GM18498 (cell line): Measurements from ENCODE around the gene ZNF22.

Source experiments
- ATAC-seq: cut with Tn5 transposase; IDR thresholded peaks from one replicate; pipeline ENCODE4 v1.9.1; 2021; ENCODE audit warnings: mild to moderate bottlenecking, moderate library complexity; ENCODE audit not compliant: unreplicated experiment

The ZNF22 gene

DNA sequence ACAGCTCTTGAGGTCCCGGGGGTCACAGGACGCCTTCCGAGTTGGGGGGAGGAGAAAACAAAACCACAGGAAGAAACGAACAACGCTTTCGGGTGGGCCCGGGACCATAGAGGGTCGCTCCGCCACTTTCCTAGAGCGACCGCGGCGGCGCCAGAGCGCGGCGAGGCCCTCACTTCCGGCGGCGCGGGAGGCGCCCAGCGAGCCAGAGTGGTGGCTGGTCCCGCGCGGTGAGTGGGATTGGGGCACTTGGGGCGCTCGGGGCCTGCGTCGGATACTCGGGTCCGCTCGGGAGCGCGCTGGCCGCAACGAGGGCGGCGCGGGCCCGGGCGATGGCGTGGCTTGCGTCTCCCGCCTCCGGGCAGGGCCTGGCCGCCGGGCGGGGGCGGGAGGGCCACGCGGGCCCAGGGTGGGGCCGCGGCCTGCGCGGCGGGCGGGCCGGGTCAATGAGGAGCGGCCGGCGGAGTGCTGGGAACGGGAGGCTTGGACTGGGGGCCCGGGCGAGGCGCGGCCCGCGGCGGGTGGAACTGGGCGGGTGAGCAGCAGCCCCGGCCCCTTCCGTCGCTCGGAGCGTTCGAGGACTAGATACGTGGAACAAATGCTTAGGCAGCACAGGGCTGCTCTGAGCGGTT lies at the start of gene ZNF22:
Gene ZNF22, plus strand, starts transcription at position 172 of the 629 bp plus-strand sequence. CDS start 2,446 bp downstream, outside the sequence.
- ATAC-seq, result peak; percentile 81

DNA sequence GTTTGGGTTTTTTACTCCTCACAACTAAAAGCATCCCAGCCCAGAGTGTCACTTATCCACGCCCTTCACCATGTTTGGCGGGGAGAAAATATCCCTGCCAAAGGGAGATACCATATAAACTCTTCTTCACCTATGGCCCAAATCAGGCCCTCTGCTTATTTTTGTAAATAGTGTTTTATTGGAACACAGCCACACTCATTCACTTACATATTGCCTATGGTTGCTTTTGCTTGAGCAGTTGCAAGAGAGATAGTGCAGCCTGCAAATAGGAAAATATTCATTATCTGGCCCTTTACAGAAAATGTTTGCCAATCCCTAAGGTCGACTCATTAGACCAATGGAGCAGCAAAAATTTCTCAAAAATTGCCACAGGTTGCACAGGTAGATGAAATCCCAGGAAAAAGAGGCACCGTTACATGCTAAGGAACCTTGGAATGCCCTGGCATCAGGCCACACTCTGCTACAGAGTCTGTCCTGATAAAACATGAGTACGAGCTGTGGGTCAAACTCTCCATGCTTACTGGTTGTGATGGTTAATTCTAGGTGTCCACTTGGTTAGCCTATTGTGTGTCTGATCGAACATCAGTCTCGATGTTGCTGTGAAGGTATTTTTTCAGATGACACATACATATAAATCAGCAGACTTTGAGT lies 49.0 kb upstream of the ZNF22 start:
- ATAC-seq, result no peak

DNA sequence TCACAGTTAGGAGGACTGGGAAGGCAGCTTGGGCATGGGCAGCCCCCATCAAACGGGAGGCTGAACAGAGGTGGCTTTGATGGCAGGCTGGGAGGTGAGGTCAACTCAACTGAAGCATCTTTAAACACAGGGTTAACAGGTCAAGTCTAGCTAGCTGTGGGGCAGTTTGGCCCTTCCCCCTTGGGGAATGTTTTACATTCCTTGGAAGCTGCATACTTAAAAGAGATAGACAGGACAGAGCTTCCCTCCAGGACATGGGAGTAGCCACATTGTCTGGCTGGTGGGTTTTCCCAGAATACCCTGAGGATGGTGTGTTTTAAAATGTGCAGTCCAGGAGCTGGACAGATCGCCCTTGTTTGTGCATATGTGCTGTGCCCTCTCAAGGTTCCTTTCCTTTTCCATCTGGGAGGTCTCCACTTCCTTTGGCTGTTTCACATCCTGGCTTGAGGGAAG lies 47.9 kb upstream of the ZNF22 start:
- no peak for ATAC-seq

DNA sequence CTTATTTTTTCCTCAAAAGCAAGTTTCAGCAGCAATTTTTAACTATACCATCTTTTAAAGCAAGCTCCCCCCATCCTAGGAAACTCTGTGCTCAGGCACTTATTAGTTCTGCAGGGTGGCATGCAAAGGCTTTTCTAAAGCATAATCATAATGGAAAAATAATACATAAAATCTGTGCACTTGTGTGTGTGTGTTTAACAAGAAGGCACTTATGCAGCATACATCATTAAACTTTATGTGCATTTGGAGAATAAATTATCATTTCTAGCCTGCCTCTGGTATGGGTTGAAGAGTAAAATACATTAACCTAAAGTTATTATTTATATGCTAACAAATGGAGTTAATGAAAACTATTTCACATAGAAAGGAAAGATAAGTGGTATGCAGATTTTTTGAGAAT lies 46.7 kb upstream of the ZNF22 start:
- no peak for ATAC-seq

DNA sequence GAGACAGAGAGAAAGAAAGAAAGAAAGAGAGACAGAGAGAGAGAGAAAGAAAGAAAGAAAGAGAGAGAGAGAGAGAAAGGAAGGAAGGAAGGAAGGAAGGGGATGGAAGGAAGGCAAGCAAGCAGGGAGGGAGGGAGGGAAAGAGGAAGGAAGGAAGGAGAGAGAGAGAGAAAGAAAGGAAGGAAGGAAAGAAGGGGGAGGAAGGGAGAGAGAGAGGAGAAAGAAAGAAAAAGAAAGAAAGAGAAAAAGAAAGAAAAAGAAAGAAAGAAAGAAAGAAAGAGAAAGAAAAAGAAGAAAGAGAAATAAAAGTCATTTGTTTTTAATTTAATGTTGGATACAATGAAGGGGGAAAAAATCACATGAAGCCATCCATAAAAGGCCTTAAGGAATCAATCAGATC lies 45.8 kb upstream of the ZNF22 start:
- ATAC-seq, result no peak

DNA sequence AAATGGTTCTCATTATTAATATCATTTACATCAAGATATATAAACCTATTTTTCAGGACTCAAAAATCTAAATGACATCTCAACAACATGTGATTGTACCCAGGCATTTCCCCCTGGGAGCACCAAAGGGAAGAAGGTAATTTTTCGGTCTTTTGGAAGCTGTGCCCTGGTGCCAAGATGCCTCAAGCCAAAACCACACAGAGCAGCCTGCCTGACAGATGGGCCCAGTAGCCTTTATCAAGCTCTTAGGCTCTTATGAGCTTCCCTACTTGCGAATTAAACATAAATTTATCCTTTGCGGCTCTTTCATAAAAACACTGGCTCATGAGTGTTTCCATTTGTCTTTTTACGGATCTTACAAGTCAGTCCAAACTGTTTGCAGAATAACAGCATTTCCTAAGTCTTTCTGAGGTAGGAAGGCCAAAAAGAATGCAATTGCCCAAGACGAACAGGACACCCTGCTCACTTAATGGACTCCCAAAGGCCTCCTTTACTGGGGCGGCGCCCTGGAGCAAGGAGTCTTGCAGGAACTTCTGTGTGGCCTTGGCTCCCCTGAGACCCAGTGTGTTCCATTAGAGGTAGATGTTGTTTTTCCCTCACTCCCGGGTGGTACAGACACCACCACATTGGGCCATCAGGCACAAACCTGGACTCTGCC lies 45.2 kb upstream of the ZNF22 start:
- no peak for ATAC-seq

DNA sequence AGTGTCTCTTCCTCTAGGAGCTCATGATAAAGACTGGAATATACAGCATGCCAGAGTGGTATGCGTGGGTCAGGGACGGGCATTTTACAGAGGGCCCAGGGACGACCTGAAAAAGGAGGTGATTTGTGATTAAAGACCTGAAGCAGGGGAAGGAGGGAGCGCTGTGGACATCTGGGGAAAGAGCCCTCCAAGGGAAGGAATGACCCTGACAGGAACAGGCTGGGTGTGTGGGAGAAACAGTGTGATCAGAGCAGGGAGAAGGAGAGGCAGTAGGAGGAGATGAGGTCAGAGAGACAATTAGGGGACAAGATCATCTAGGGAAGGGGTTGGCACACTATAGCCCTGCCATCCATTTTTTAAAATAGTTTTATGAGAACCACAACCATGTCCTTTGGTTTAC lies 44.5 kb upstream of the ZNF22 start:
- no peak for ATAC-seq

DNA sequence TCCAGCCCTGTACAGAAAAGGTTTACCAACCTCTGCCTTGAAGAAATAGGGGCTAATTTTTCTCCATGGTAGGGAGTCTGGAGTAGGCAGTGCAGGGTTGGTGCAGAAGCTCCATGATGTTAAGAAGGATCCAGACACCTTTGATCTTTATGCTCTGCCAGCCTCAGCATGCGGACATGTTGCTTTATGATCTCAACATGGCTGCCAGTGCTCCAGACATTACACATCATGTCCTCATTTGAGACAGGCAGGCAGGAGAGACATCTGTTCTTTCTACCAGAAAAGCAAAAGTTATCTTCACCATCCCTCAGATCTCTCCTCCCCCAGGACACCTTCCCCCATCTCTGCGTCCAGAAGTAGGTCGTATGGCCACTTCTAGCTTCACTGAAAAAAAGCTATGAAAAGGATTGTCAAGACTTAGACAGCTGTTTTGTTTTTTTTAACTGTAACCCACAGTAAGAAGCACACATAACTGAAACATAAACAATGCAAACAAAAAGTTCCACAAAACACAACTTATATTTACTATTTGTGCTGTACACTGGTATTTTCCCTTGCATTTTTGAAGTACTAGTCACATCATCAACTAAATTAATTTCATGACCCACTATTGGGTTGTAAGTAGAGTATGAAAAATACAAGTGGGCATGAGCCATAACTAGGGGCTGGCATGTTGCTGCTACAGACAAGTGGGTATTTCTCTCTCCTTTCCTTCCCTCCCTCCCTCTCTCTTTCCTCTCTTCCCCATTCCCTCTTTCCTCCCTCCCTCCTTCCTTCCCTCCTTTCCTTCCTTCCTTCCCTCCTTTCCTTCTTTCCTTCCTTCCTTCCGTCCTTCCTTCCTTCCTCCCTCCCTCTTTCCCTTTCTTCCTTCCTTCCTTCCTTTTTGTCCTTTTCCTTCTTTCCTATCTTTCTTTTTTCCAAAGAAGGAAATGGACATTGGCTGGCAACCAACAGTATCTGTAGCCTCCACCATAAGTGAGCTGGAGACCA lies 43.7 kb upstream of the ZNF22 start:
- no peak for ATAC-seq

DNA sequence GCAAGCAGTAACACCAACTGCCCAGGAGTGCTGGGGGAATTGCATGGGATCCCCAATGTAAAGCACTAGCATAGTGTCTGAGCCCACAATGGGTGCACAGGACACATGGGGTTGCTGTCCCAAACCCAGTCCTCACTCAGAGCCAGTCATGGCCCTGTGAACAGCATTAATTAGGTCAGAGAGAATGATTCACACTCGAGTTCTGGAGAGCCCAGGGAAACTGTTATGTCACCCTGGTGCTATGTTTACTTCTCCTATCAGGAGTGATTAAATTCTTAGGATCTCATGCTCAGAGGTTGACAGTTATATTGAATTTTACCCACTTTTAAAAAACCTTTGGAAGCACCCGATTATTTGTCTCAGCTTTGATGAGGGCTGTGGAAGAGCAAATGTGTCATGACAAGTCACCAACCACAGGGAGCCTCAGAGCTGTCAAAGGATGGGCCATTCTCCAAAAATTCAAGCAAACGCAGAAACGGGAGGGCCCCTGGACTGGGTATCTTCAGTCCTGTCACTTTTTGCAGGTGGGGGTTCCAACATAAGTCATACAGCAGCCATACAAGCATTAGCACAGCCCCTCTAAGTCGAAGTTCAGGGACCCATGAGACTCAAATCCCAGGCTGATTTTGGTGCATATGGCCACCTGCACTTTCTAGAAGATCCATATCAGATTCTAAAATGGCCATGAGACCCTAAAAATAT lies 42.4 kb upstream of the ZNF22 start:
- no peak for ATAC-seq

DNA sequence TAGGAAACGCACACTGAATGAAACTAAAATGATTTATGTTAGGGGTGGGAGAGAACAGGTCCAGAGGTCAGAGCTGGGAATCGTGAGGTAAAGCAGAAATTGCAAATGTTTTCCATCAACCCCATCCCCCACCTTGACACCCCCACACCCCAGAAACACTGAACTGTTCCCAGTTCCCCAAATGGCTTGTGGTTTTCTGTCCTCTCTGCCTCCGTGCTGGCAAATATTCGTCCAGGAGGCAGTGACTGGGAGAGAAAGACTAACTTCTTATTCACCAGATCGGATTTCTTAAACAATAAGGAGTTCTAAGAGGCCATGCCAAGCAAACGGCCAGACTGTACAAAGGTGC lies 41.9 kb upstream of the ZNF22 start:
- no peak for ATAC-seq

DNA sequence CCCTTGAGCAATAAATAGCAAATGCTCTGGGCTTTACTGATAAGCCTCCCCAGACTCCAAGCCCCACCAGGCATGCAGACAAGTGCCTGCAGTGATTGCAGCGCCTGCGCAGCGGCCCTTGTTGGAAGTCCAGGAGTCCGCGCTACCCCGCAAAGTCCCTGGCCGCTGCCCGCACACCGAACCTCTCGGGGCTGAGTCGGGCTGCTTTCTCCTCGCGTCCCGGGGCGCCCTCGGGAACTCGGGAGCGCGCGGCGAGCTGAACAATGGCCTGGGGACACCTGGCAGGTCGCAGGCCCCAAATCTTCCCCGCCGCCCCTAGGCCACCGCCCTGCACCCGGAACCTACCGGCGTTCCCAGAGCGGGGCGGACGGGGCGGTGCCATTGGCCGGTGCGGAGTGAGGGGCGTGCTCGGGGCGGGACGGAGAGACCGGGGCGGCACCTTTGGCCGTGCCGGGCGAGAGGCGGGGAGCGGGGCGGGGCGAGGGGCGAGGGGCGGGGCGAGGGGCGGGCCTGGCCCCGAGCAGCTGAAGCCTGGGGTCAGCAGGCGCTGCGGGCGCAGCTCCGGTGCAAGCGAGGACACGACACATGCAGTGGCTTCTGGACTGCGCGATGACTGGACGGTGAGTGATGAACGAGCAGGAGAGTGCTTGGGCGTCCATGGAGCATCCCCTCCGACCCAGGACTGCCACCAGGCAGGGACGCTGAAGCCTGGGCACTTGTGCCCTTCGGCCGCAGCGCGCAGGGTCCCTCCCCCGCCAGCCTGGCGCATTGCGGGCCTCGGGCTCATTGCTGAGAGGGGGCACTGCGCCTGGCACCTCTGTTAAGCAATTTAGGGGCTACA lies 41.3 kb upstream of the ZNF22 start, which contains the start of gene RASSF4:
Gene RASSF4, plus strand, starts transcription at position 556 of the 841 bp plus-strand sequence. CDS start 10,401 bp downstream, outside the sequence.
- peak; percentile 98 for ATAC-seq

DNA sequence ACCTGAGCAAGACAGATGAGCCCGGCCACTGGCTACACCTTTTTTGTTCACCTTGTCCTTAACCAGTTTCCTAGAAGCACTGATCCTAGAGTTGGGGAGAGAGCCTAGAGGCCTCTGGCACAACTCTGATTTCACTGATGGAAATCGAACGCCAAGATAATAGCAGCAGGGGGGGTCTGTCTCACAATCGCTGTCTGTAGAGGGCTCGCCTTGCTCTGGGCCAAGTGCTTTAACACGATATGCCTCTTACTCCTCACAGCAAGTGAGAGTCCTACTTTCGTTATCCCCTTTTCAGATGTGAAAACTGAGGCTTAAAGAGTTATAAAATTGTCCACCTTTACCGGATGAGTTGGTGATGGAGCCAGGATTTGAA lies 40.6 kb upstream of the ZNF22 start:
- no peak for ATAC-seq

DNA sequence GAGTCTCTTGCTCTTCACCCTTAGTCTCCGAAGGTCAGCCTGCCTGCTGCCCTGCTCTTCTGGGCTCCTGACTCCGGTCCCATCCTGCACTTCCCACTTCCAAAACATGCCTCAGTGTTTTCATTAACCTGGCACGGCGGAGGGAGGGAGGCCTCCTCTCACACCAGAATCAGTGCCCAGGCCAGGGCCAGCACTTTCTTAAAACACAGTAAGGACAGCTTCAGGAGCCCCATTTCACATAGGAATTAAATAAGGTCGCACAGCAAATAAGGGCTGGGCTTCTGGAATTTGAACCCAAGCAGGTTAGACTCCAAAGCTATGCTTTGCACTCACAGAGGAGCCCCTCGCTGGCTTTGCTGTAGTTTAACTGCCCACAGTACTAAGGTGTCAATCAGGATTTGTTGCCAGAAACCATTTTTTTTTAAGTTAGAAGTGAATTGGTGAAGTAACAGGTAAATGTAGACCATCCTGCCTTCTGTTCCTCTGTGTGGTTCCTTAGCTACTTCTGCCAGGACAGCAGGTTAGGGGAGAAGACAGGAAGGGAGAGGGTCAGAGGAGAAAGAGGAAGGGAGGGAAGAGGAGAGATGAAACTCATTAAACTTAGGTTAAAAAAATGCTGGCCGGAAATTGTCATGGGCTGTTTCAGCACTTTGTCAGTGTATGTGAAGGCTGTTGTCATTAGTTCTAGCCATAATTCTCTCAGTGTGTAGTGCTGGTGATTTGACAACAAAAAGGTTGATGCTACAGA lies 40.1 kb upstream of the ZNF22 start:
- ATAC-seq, result no peak

DNA sequence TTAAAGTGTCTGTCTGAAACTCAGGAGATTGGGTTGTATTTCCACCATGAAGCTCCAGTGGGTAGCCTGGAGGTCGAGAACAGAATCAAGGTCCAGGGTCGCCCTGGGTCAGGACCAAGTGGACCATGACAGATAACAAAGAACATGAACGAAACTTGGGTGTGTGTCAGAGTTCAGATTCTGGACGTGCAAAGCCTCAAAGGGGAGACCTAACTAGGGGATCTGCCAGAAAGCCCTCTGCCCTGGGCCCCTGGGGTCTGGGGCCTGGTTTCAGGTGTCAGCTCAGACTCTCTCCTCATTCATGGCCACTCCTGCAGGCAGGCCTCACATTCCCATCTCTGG lies 39.5 kb upstream of the ZNF22 start:
- no peak for ATAC-seq

DNA sequence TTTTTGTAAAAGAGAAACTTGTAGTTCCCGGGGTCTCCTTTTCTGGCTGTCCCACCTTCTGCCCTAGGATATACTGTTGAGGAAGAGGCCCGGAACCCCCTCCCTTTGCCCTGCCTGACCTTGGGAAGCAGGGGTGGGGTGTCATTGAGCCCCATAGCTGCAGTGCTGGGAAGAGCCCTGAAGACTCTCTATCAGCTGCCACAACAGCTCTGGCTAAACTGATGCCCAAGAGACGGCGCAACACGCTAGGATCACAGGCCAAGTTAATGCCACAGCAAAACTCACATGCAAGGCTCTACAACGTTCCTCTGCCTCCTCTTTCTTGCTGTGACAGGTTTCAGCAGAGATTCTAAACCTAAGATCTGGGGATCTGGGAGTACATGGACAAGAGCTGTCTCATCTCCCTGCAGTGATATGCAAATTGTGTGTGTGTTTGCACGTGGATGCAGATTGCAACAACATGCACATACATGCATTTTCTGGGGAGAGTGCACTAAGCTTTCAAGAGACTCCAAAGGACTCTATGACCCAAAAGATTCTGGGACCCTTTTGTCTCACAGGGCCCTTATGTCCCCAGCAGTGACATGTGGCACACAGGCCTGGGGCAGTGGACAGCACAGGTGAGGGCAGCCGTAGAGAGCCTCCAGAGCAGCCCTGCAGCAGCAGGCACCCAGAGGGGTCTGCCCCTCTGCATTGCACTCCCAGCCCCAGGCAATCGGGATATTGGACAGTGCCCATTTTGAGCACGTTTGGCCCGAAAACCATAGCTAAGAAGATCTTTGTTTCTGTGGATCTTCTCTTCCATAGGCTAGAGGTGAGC lies 38.6 kb upstream of the ZNF22 start:
- ATAC-seq, result no peak

DNA sequence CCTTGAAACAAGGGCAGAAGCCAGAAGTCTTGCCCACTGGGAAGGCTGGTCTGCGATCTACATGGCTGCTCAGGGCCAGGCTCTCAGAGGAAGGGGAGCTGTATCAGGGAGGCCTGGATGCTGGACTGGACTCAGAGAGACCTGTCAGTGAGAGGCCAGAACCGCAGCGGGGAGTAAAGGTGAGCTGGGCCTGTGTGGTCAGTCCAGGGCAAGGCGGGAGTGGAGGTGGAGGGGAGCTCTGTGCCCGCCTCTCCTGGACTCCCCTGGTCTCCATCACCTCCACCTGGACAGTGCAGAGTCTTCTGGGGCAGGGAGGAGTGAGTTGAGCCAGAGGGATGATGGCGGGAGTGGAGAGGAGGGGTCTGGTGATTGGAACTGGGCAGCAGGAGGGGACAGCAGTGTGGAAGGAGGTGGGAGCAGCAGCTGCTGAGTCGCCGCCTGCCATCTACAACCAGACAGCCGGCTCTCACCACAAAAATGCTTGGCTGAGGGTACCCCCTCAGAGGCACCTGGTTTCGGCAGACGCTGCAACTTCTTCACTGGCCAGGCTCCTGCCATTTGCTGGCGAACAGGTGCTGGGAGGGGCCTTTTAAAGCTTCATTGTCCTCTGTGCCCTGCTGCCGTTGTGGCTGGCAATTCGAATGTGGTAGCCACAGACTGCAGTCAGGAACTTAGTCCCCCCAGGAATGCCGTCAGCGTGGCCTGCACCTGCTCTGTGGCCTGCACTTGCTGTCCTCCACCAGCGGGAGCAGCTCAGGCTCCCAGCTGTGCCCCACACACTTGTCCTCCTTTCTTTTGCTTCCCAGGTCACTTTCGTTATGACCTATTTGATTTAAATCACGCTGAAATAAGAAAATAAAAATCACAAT lies 37.6 kb upstream of the ZNF22 start:
- ATAC-seq, result no peak
